ENCODE measurements around the gene GAL3ST3.

GAL3ST3 gene

DNA sequence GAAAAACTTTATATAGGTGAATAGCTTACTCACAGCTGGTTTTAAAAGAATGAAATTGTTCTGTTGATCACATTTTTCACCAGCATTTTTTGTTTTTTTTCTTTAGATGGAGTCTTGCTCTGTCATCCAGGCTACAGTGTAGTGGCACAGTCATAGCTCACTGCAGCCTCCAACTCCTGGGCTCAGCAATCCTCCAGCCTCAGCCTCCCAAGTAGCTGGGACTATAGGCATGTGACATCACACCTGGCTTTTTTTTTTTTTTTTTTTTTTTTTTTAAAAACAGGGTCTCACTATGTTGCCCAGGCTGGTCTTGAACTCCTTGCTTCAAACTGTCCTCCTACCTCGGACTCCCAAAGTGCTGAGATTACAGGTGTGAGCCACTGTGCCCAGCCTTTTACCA lies 24.7 kb upstream of the GAL3ST3 start:
- ATAC-seq, result no peak
- TF ChIP-seq RARB (CRISPR knock-in tag; IDR thresholded peaks at IDR 0.05) (no peak), ZC3H10 (CRISPR knock-in tag; IDR thresholded peaks at IDR 0.05) (no peak), SNAI2 (CRISPR knock-in tag; IDR thresholded peaks at IDR 0.05) (no peak), ZNF70 (CRISPR knock-in tag; IDR thresholded peaks at IDR 0.05) (no peak), BACH2 (CRISPR knock-in tag; IDR thresholded peaks at IDR 0.05; ENCODE audit: borderline replicate concordance) (no peak), CSDC2 (CRISPR knock-in tag; IDR thresholded peaks at IDR 0.05) (no peak), ZNF565 (CRISPR knock-in tag; conservative IDR thresholded peaks at IDR 0.05; ENCODE audit: low read depth) (no peak), ISL1 (CRISPR knock-in tag; IDR thresholded peaks at IDR 0.05) (no peak), TOX (CRISPR knock-in tag; IDR thresholded peaks at IDR 0.05; ENCODE audit: borderline replicate concordance) (no peak), TCF4 (CRISPR knock-in tag; IDR thresholded peaks at IDR 0.05; ENCODE audit: borderline replicate concordance) (no peak), ESRRG (CRISPR knock-in tag; IDR thresholded peaks at IDR 0.05) (no peak), GLIS3 (CRISPR knock-in tag; IDR thresholded peaks at IDR 0.05) (no peak), ZNF8 (CRISPR knock-in tag; IDR thresholded peaks at IDR 0.05) (no peak), ZFP30 (CRISPR knock-in tag; IDR thresholded peaks at IDR 0.05) (no peak), ZFP3 (CRISPR knock-in tag; IDR thresholded peaks at IDR 0.05) (no peak)
- TF ChIP-seq, protein P1, sequence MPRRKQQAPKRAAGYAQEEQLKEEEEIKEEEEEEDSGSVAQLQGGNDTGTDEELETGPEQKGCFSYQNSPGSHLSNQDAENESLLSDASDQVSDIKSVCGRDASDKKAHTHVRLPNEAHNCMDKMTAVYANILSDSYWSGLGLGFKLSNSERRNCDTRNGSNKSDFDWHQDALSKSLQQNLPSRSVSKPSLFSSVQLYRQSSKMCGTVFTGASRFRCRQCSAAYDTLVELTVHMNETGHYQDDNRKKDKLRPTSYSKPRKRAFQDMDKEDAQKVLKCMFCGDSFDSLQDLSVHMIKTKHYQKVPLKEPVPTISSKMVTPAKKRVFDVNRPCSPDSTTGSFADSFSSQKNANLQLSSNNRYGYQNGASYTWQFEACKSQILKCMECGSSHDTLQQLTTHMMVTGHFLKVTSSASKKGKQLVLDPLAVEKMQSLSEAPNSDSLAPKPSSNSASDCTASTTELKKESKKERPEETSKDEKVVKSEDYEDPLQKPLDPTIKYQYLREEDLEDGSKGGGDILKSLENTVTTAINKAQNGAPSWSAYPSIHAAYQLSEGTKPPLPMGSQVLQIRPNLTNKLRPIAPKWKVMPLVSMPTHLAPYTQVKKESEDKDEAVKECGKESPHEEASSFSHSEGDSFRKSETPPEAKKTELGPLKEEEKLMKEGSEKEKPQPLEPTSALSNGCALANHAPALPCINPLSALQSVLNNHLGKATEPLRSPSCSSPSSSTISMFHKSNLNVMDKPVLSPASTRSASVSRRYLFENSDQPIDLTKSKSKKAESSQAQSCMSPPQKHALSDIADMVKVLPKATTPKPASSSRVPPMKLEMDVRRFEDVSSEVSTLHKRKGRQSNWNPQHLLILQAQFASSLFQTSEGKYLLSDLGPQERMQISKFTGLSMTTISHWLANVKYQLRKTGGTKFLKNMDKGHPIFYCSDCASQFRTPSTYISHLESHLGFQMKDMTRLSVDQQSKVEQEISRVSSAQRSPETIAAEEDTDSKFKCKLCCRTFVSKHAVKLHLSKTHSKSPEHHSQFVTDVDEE (CRISPR knock-in tag; IDR thresholded peaks at IDR 0.05), result no peak
- TF ChIP-seq, protein P2, sequence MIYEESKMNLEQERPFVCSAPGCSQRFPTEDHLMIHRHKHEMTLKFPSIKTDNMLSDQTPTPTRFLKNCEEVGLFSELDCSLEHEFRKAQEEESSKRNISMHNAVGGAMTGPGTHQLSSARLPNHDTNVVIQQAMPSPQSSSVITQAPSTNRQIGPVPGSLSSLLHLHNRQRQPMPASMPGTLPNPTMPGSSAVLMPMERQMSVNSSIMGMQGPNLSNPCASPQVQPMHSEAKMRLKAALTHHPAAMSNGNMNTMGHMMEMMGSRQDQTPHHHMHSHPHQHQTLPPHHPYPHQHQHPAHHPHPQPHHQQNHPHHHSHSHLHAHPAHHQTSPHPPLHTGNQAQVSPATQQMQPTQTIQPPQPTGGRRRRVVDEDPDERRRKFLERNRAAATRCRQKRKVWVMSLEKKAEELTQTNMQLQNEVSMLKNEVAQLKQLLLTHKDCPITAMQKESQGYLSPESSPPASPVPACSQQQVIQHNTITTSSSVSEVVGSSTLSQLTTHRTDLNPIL (CRISPR knock-in tag; IDR thresholded peaks at IDR 0.05; ENCODE audit: low read depth), result no peak
- TF ChIP-seq, protein P3, sequence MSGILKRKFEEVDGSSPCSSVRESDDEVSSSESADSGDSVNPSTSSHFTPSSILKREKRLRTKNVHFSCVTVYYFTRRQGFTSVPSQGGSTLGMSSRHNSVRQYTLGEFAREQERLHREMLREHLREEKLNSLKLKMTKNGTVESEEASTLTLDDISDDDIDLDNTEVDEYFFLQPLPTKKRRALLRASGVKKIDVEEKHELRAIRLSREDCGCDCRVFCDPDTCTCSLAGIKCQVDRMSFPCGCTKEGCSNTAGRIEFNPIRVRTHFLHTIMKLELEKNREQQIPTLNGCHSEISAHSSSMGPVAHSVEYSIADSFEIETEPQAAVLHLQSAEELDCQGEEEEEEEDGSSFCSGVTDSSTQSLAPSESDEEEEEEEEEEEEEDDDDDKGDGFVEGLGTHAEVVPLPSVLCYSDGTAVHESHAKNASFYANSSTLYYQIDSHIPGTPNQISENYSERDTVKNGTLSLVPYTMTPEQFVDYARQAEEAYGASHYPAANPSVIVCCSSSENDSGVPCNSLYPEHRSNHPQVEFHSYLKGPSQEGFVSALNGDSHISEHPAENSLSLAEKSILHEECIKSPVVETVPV (CRISPR knock-in tag; IDR thresholded peaks at IDR 0.05), result no peak
- TF ChIP-seq, protein P4, sequence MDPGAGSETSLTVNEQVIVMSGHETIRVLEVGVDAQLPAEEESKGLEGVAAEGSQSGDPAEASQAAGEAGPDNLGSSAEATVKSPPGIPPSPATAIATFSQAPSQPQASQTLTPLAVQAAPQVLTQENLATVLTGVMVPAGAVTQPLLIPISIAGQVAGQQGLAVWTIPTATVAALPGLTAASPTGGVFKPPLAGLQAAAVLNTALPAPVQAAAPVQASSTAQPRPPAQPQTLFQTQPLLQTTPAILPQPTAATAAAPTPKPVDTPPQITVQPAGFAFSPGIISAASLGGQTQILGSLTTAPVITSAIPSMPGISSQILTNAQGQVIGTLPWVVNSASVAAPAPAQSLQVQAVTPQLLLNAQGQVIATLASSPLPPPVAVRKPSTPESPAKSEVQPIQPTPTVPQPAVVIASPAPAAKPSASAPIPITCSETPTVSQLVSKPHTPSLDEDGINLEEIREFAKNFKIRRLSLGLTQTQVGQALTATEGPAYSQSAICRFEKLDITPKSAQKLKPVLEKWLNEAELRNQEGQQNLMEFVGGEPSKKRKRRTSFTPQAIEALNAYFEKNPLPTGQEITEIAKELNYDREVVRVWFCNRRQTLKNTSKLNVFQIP (CRISPR knock-in tag; IDR thresholded peaks at IDR 0.05; ENCODE audit: borderline replicate concordance, low read depth), result no peak
- TF ChIP-seq, protein P5, sequence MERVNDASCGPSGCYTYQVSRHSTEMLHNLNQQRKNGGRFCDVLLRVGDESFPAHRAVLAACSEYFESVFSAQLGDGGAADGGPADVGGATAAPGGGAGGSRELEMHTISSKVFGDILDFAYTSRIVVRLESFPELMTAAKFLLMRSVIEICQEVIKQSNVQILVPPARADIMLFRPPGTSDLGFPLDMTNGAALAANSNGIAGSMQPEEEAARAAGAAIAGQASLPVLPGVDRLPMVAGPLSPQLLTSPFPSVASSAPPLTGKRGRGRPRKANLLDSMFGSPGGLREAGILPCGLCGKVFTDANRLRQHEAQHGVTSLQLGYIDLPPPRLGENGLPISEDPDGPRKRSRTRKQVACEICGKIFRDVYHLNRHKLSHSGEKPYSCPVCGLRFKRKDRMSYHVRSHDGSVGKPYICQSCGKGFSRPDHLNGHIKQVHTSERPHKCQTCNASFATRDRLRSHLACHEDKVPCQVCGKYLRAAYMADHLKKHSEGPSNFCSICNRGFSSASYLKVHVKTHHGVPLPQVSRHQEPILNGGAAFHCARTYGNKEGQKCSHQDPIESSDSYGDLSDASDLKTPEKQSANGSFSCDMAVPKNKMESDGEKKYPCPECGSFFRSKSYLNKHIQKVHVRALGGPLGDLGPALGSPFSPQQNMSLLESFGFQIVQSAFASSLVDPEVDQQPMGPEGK (CRISPR knock-in tag; IDR thresholded peaks at IDR 0.05; ENCODE audit: borderline replicate concordance), result no peak

DNA sequence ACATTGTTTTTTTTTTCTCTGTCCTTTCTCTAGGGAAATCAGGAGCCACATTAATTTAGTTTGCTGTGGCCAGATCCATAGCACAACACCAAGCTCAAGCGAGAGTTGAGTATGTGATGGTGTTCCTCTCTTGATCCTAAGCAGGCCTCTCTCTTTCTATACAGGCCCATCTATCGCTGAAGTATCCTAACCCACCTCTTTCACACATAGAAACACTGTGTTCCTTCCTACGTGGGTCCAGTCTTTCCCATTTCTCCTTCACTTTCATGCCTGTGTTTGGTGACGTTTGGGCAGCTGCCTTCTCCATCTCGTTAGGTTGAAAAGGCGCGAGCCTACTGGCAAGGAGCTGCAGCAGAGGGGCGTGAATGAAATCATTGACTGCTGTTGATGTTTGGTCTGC lies 23.6 kb upstream of the GAL3ST3 start:
- no peak for ATAC-seq
- no peak for TF ChIP-seq ZFP30 (CRISPR knock-in tag; IDR thresholded peaks at IDR 0.05)

DNA sequence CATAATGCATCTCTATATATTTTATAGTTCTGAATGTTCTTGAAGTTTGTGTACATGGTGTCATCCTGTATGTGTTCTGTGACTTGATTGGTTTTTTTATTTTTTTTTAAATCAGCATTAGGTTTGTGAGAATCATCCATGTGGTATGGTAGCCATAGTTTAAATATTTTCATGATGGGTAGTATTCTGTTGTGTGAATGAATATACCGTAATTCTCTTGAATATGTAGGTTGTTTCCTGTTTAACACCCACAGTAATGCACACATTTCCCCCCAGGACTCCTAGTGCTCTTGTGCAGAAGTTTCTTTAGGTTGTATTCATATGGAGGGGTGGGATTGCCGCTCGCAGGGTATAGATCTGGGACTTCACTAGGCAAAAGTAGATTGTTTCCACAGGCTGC lies 23.1 kb upstream of the GAL3ST3 start:
- no peak for ATAC-seq
- TF ChIP-seq RARB (CRISPR knock-in tag; IDR thresholded peaks at IDR 0.05), result no peak
- TF ChIP-seq, protein P4 (CRISPR knock-in tag; IDR thresholded peaks at IDR 0.05; ENCODE audit: borderline replicate concordance, low read depth), result no peak
- TF ChIP-seq ARNTL (CRISPR knock-in tag; IDR thresholded peaks at IDR 0.05; ENCODE audit: borderline replicate concordance, low read depth), result no peak
- TF ChIP-seq, protein P5 (CRISPR knock-in tag; IDR thresholded peaks at IDR 0.05; ENCODE audit: borderline replicate concordance), result no peak
- TF ChIP-seq ZNF565 (CRISPR knock-in tag; conservative IDR thresholded peaks at IDR 0.05; ENCODE audit: low read depth), result no peak
- no peak for TF ChIP-seq TCF4 (CRISPR knock-in tag; IDR thresholded peaks at IDR 0.05; ENCODE audit: borderline replicate concordance)
- no peak for TF ChIP-seq PPARA (CRISPR knock-in tag; IDR thresholded peaks at IDR 0.05; ENCODE audit: borderline replicate concordance)
- TF ChIP-seq, protein P1 (CRISPR knock-in tag; IDR thresholded peaks at IDR 0.05), result no peak

All from SK-N-SH treated with all-trans-retinoic acid at 6 μM for 48 hours (cell line).